ENCODE measurements around the gene COL12A1.

DNA sequence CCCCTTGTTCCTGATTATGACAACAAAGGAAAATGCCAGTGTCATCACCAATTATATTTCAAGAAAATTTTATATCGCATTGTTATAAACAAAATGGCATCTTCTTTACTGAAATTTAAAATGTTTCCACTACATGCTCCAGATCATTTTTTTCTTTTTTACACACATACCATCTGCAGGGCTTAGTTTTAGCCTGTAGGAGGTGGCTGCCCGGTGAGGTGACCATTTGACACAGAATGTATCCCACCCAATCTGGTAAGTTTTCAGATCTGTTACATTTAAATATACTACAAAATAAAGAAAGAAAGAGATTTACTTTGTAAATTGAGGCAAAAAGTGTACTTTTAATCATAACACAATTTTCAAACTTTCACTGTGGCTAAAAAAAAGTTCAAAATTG, 81.8 kb downstream of the COL12A1 start:
- TF ChIP-seq POLR2A (IDR thresholded peaks at IDR 0.05; ENCODE audit: low read depth, low read length) (no peak), TAF1 (IDR thresholded peaks at IDR 0.05; ENCODE audit: borderline replicate concordance, low read depth, low read length) (no peak), POLR2AphosphoS5 (IDR thresholded peaks at IDR 0.05; ENCODE audit: low read depth, low read length) (no peak)

Data from GM12892 (cell line).